Chondrocyte (in vitro differentiated cells): ENCODE measurements around the gene PPP4R4. TPM values are rescaled to one million over a fixed set of nuclear protein-coding genes. Genes with fewer than 3 reads are reported as not detected.

Experiments used
- DNase-seq: peaks from one replicate; pipeline ENCODE4 v3.0.0; 2021; ENCODE audit warnings: mixed read lengths, low spot score
- H3K27ac Mint-ChIP-seq: one replicate; pipeline ENCODE4 v1.8.0; 2021; ENCODE audit warnings: mild to moderate bottlenecking, moderate library complexity, mixed read lengths; ENCODE audit not compliant: unreplicated experiment
- H3K27me3 Mint-ChIP-seq: 2 replicates; pipeline ENCODE4 v1.8.0; 2021; ENCODE audit warnings: low read depth, mixed read lengths
- H3K36me3 Mint-ChIP-seq: 2 replicates; pipeline ENCODE4 v1.8.0; 2021; ENCODE audit warnings: low read depth, mixed read lengths
- H3K4me1 Mint-ChIP-seq: 2 replicates; pipeline ENCODE4 v1.8.0; 2021; ENCODE audit warnings: low read depth, mild to moderate bottlenecking, mixed read lengths
- H3K4me3 Mint-ChIP-seq: one replicate; pipeline ENCODE4 v1.8.0; 2021; ENCODE audit warnings: mild to moderate bottlenecking, moderate library complexity, mixed read lengths; ENCODE audit not compliant: unreplicated experiment
- H3K9me3 Mint-ChIP-seq: 2 replicates; pipeline ENCODE4 v1.8.0; 2021; ENCODE audit warnings: low read depth, mixed read lengths
- total RNA-seq: library from RNA; stranded (reverse); gene quantifications from 3 replicates; pipeline ENCODE4 v1.2.1, GENCODE V29; 2021
- TF ChIP-seq, protein P1 (sequence below): fragments of 200-600 bp; sonication (generic); IDR thresholded peaks from 2 replicates; pipeline ENCODE4 v1.5.0; 2021; ENCODE audit warnings: antibody characterized with exemption, mild to moderate bottlenecking, moderate library complexity

Gene PPP4R4
- total RNA-seq, 1 donor from 2014 or later = 0.22 TPM

DNA sequence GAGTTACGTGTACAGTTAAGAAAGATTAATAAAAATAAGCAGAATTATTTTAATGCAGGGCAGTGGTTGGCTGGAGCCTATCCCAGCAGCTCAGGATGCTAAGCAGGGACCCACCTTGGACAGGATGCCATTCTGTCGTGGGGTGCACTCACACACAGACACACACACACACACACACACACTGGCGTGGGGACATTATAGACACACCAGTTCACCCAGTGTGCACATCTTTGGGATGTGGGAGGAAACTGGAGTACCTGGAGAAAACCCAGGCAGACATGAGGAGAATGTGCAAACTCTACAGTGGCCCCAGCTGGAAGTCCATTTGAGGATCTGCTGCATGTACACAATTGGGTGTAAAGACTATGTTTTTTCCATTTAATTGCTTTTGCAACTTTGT, 31.9 kb upstream of the PPP4R4 start:
- no peak for DNase-seq
- H3K27me3 Mint-ChIP-seq = peaks cover 5% of the 10 kb centered on the region

DNA sequence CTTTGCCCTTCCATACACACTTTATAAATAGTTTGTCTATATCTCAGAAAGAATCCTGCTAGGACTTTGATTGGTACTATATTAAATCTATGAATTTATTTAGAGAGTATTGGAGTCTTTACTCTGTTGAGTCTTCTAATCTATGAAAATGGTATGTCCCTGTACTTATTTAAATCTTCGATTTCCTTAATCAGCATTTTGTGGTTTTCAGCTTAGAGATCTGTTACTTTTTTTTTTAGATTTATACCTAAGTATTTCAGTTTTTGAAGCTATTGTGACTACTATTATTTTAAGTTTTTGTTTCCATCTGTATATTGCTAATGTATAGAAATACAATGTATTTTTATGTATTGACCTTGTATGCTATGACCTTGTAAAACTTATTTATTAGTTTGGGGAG, 31.3 kb upstream of the PPP4R4 start:
- no peak overlapping the region for H3K27ac Mint-ChIP-seq
- TF ChIP-seq, protein P1, sequence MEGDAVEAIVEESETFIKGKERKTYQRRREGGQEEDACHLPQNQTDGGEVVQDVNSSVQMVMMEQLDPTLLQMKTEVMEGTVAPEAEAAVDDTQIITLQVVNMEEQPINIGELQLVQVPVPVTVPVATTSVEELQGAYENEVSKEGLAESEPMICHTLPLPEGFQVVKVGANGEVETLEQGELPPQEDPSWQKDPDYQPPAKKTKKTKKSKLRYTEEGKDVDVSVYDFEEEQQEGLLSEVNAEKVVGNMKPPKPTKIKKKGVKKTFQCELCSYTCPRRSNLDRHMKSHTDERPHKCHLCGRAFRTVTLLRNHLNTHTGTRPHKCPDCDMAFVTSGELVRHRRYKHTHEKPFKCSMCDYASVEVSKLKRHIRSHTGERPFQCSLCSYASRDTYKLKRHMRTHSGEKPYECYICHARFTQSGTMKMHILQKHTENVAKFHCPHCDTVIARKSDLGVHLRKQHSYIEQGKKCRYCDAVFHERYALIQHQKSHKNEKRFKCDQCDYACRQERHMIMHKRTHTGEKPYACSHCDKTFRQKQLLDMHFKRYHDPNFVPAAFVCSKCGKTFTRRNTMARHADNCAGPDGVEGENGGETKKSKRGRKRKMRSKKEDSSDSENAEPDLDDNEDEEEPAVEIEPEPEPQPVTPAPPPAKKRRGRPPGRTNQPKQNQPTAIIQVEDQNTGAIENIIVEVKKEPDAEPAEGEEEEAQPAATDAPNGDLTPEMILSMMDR = no peak
- peaks cover 1% of the 10 kb centered on the region for H3K36me3 Mint-ChIP-seq
- H3K27me3 Mint-ChIP-seq = peaks cover 8% of the 10 kb centered on the region
- DNase-seq = no peak
- no peaks in the 10 kb centered on the region for H3K9me3 Mint-ChIP-seq
- H3K4me1 Mint-ChIP-seq = no peaks in the 10 kb centered on the region
- no peak overlapping the region for H3K4me3 Mint-ChIP-seq

More for the DNA sequence above, 31.9 kb upstream of the PPP4R4 start:
- Mint-ChIP-seq H3K27ac (no peak overlapping the region), H3K9me3 (no peaks in the 10 kb centered on the region), H3K4me3 (no peak overlapping the region), H3K4me1 (no peaks in the 10 kb centered on the region), H3K36me3 (peaks cover 1% of the 10 kb centered on the region)
- TF ChIP-seq, protein P1 = no peak

DNA sequence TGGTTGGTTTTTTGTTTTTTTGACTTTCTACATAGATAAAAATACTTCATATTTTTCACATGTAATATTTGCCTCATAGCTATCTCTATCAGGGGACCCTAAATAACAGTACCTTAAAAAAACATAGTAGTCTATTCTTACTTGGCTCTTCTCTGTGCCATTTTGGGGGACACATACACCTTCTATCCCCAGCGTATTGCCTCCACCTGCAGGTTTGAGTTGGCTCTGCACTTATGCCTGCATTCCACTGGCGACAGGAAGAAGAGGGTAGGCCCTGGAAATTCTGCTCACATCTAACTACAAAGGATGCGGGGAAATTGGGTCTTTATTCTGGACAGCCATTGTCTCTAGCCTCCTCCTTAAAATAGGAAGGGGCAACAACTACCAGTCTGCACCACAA, 30.9 kb upstream of the PPP4R4 start:
- no peak overlapping the region for H3K27ac Mint-ChIP-seq
- DNase-seq = no peak
- H3K36me3 Mint-ChIP-seq = peaks cover 1% of the 10 kb centered on the region
- TF ChIP-seq, protein P1 = peak; percentile 60
- H3K27me3 Mint-ChIP-seq = peaks cover 12% of the 10 kb centered on the region
- H3K4me1 Mint-ChIP-seq = no peaks in the 10 kb centered on the region
- no peaks in the 10 kb centered on the region for H3K9me3 Mint-ChIP-seq
- H3K4me3 Mint-ChIP-seq = no peak overlapping the region

DNA sequence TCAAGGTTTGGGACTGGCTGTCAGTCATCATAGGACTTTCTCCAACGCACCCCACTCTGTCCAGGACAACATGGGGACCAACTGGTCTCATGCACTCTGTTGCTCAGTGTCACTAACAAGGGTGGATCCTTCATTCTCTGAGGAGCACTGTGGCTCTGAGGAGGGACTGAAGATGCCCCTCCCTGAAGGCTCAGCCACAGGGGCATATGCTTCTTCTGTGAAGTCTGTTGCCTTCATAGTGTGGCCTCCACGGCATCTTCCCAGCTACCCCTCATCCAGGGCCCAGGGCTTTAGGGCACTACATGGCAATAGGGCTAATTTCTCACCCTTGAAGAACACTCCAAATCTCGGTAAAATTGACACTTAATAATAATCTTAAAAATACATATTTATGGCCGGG, 30.4 kb upstream of the PPP4R4 start:
- Mint-ChIP-seq H3K9me3 (no peaks in the 10 kb centered on the region), H3K4me3 (no peak overlapping the region), H3K27me3 (peaks cover 16% of the 10 kb centered on the region), H3K36me3 (peaks cover 1% of the 10 kb centered on the region), H3K4me1 (no peaks in the 10 kb centered on the region), H3K27ac (no peak overlapping the region)
- TF ChIP-seq, protein P1 = no peak
- no peak for DNase-seq

DNA sequence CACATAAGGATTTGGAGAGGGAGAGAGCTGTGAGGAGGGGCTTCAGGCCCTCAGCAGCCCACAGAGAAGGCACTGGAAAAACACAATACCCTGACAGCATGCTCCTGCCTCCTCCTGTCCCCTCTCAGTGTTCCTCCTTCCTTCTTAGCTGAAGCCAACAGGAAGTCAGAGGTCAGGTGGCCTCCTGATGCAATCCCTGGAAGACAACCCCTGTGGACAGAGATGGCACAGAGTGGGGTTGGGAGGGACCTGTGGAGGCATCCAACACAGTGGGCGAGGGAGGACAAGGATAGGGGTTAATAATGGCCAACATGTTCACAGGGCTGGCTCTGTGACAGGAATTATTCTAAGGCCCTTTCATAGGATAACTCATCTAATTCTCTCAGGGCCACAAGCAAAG, 29.4 kb upstream of the PPP4R4 start:
- TF ChIP-seq, protein P1 = no peak

More for the DNA sequence above, 29.4 kb upstream of the PPP4R4 start:
- no peak overlapping the region for H3K27ac Mint-ChIP-seq
- no peaks in the 10 kb centered on the region for H3K36me3 Mint-ChIP-seq
- no peak overlapping the region for H3K4me3 Mint-ChIP-seq
- no peaks in the 10 kb centered on the region for H3K9me3 Mint-ChIP-seq
- no peak for DNase-seq
- peaks cover 23% of the 10 kb centered on the region for H3K27me3 Mint-ChIP-seq
- H3K4me1 Mint-ChIP-seq = no peaks in the 10 kb centered on the region
